RWPE1 (cell line): ENCODE results near the gene TRAPPC5.

Source experiments
- CTCF ChIA-PET: fragments of 350-600 bp; sonication (Branson Sonifier 250); formaldehyde crosslinking; extraction: SDS; loops from one replicate; lab custom pipeline; 2021; lab: Yijun Ruan, JAX
- POLR2A ChIA-PET: fragments of 400-600 bp; formaldehyde crosslinking; extraction: SDS; loops from one replicate; lab custom pipeline; 2020; ENCODE audit warnings: antibody characterized with exemption; ENCODE audit not compliant: low non-redundant PET; lab: Yijun Ruan, JAX
- DNase-seq: peaks from one replicate; pipeline ENCODE4 v3.0.0; 2012; ENCODE audit warnings: low spot score
- H3K27ac ChIP-seq: fragments of 450-650 bp; 2 replicates; pipeline ENCODE4 v1.5.1; 2017
- CTCF ChIP-seq: fragments of 450-650 bp; conservative IDR thresholded peaks from 2 replicates; pipeline ENCODE4 v1.5.1; 2017; ENCODE audit warnings: low read depth, mild to moderate bottlenecking

The TRAPPC5 gene

GRCh38 chr19:7697721-7698287 lies 17.2 kb downstream of the TRAPPC5 start:
- CTCF ChIA-PET: interaction anchor here (0.9 to 1.4 kb wide), 2 partner anchors 17 to 102 kb away, joined by 3 to 6 read pairs; partner anchors contain the start of gene TRAPPC5
- TF ChIP-seq CTCF: no peak
- DNase-seq: no peak
- POLR2A ChIA-PET: no interaction called here
- H3K27ac ChIP-seq: no peak overlapping the region

DNA sequence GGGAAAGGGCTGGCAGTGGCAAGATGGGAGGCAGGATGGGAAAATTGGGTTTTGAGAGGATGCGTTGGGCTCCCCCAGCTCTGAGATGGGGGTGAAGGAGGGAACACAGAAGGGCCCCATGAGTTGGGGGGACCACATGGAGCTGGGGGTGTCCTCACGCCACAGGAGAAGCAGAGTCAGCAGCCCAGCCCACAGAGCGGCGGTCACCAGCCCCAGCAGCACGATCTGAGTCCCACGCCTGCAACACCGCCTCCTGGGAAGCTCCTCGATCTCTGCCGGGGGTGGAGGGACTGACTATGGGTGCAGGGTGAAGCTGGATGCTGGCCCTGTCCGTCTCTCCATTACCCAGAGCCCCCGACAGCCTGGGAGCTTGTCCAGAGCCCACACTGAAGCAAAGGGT lies 17.9 kb downstream of the TRAPPC5 start:
- no peak for DNase-seq
- ChIA-PET CTCF (interaction anchor here (0.6 to 1.5 kb wide), 6 partner anchors 18 to 806 kb away, joined by 3 to 6 read pairs (median 3); partner anchors contain the start of gene TRAPPC5), POLR2A (no interaction called here)
- H3K27ac ChIP-seq: no peak overlapping the region
- TF ChIP-seq CTCF: no peak

DNA sequence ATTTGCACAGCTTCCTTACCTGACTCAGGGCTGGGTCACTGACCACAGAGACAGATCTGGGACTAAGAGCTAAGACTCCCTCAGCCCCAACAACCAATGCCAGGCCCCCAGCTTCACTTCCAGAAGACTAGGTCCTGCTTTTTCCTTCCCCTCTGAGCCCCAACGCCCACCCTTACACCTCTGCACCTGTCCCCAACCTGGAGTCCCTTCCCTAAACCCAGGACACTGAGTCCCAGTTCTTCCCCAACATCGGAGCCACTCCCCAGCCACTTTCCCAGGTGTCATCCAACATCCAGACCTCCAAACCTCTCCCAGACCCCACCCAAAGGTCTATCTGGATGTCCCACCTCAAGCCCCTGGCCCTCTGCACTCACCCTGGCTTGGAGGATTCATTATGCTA lies 18.4 kb downstream of the TRAPPC5 start:
- no peak for DNase-seq
- CTCF ChIA-PET: interaction anchor here (0.5 to 1.5 kb wide), 6 partner anchors 18 to 806 kb away, joined by 3 to 6 read pairs (median 4); partner anchors contain the start of gene TRAPPC5
- no peak for TF ChIP-seq CTCF
- no peak overlapping the region for H3K27ac ChIP-seq
- POLR2A ChIA-PET: no interaction called here

GRCh38 chr19:7699417-7700401 lies 19.1 kb downstream of the TRAPPC5 start:
- DNase-seq: peak; percentile 45
- ChIA-PET POLR2A (no interaction called here), CTCF (interaction anchor here (0.5 to 1.5 kb wide), 2 partner anchors 100 to 131 kb away, joined by 4 read pairs; no protein-coding TSS in a partner anchor)
- H3K27ac ChIP-seq: no peak overlapping the region
- no peak for TF ChIP-seq CTCF

- DNase-seq: no peak
- ChIA-PET CTCF (no interaction called here), POLR2A (no interaction called here)
- no peak overlapping the region for H3K27ac ChIP-seq
- TF ChIP-seq CTCF: no peak
Observed at GRCh38 chr19:7701049-7701653, 20.5 kb downstream of the TRAPPC5 start.
